Lower lobe of right lung (tissue), 2 donors: ENCODE results near the gene NELL1. TPM values are rescaled to one million over a fixed set of nuclear protein-coding genes. Genes with fewer than 3 reads are reported as not detected.

ENCODE experiments used
- ATAC-seq, 2 donors: fragments of 200-7000 bp; cut with Tn5 transposase; one replicate each; pipeline ENCODE4 v1.9.1; 2020 to 2022; ENCODE audit warnings: mild to moderate bottlenecking in 2 of 2, moderate library complexity in 2 of 2
- DNase-seq: peaks from one replicate; pipeline ENCODE4 v3.0.0-alpha.2; 2020
- H3K27ac ChIP-seq: fragments of 200-600 bp; one replicate; pipeline ENCODE4 v1.8.0; 2022
- H3K27me3 ChIP-seq: fragments of 200-600 bp; one replicate; pipeline ENCODE4 v1.8.0; 2022; ENCODE audit warnings: low read depth
- H3K36me3 ChIP-seq: fragments of 200-600 bp; one replicate; pipeline ENCODE4 v1.8.0; 2022; ENCODE audit warnings: mild to moderate bottlenecking
- H3K4me1 ChIP-seq: fragments of 200-600 bp; one replicate; pipeline ENCODE4 v1.8.0; 2022
- H3K4me3 ChIP-seq: fragments of 200-600 bp; one replicate; pipeline ENCODE4 v1.8.0; 2022; ENCODE audit warnings: mild to moderate bottlenecking
- H3K9me3 ChIP-seq: fragments of 200-600 bp; one replicate; pipeline ENCODE4 v1.8.0; 2022
- intact Hi-C: fragments of 100-400 bp; cut with DNase I; formaldehyde crosslinking; loops from one replicate; pipeline ENCODE4 v1.11.0; 2022
- total RNA-seq: library from RNA; stranded (reverse); fragmentation: NEBNext Ultra II Directional; extraction: Animal tissue kit (Norgen Biotek cat#: 25700); gene quantifications from one replicate; pipeline ENCODE4 v1.2.1, GENCODE V29; 2021
- TF ChIP-seq, protein P1 (sequence below): fragments of 200-600 bp; IDR thresholded peaks from one replicate; pipeline ENCODE4 v1.8.0; 2022; ENCODE audit warnings: antibody characterized with exemption, mild to moderate bottlenecking
- donor health status: DM: no; HTN: yes; CAD: no; lungs with severe emphysema.

NELL1 gene
- total RNA-seq, 1 donor from 2014 or later = 0.15 TPM

DNA sequence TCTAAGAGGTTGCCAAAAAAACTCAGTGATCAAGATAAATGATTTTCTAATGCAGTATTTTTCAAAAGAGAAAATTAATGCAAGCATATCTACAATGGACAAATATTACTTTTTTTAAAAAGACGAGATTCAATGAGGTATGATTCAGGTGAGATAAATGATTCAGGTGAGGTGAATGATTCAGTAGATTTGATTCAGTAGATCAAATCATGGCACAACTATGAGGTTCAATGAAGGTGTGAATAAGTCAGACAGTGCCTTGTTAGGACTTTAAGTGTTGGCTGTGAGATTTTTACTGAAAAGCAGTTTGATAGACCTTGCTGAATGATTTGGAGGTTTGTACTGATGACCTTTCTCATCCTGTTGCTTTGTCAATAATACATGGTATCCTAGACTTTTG is 742.2 kb downstream of the NELL1 start:
- H3K4me1 ChIP-seq = no peaks in the 10 kb centered on the region
- H3K27me3 ChIP-seq = no peaks in the 10 kb centered on the region
- H3K4me3 ChIP-seq = no peak overlapping the region
- TF ChIP-seq, protein P1, sequence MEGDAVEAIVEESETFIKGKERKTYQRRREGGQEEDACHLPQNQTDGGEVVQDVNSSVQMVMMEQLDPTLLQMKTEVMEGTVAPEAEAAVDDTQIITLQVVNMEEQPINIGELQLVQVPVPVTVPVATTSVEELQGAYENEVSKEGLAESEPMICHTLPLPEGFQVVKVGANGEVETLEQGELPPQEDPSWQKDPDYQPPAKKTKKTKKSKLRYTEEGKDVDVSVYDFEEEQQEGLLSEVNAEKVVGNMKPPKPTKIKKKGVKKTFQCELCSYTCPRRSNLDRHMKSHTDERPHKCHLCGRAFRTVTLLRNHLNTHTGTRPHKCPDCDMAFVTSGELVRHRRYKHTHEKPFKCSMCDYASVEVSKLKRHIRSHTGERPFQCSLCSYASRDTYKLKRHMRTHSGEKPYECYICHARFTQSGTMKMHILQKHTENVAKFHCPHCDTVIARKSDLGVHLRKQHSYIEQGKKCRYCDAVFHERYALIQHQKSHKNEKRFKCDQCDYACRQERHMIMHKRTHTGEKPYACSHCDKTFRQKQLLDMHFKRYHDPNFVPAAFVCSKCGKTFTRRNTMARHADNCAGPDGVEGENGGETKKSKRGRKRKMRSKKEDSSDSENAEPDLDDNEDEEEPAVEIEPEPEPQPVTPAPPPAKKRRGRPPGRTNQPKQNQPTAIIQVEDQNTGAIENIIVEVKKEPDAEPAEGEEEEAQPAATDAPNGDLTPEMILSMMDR = no peak
- no peaks in the 10 kb centered on the region for H3K9me3 ChIP-seq
- no peak for DNase-seq
- no peak overlapping the region for H3K27ac ChIP-seq
- H3K36me3 ChIP-seq = no peaks in the 10 kb centered on the region
- intact Hi-C loops = no loop called here
- no peak for ATAC-seq

DNA sequence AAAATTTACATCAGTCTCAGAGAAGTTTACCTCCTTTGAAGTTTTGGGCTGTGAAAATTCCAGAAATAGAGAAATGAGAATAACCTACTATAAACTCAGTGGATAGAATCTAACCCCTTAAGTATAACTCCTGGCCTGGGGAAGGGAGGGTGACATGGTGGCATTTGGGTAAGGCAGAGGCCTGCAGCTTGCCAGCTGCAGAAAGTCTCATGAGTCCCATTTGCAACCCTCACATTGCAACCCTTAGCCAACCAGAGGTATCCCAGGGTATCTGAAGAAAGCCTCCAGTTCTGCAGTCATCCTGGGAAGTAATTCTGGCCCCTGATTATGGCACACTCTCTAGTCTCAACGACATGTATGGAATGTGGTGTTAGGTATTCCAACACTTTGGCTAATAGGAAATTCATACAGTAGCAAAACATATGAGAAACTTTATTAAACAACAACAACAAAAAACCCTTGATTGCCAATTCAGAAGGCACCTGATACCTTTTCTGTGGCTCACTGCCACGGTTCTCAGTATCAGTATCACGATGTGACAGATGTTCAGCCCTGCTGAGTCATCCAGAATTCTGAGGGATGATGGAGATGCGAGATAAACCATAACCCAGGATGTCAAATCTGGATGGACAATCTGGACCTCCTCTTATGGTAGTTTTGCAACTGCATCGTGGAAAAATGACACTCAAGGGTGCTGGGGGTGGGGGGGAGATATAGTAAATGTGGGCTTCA is 743.4 kb downstream of the NELL1 start:
- H3K27ac ChIP-seq = no peak overlapping the region
- H3K36me3 ChIP-seq = no peaks in the 10 kb centered on the region
- no peak for DNase-seq
- no peak for ATAC-seq
- no peaks in the 10 kb centered on the region for H3K9me3 ChIP-seq
- H3K27me3 ChIP-seq = no peaks in the 10 kb centered on the region
- intact Hi-C loops = no loop called here
- TF ChIP-seq, protein P1 = no peak
- no peaks in the 10 kb centered on the region for H3K4me1 ChIP-seq
- H3K4me3 ChIP-seq = no peak overlapping the region

DNA sequence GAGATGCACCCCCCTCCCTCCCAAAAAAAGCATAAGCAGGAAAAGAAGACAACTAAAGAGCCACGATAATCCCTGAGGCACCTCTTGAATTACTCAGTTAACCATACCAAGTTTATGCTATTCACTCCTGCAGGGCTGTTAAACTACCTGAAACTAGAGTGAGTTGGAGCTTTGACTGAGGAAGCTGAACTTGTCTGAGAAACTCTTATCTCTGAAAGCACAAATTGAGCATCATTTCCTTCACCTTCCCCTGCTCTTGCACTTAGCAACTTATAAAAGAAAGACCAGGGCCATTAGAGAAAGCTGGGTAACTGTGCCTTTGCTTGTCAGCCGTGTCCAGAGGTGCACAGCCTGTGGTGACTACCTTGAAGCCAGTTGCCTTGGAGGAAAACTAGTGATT is 745.6 kb downstream of the NELL1 start:
- Histone ChIP-seq H3K27ac (no peak overlapping the region), H3K27me3 (no peaks in the 10 kb centered on the region), H3K36me3 (no peaks in the 10 kb centered on the region), H3K4me3 (no peak overlapping the region), H3K9me3 (no peaks in the 10 kb centered on the region), H3K4me1 (no peaks in the 10 kb centered on the region)
- intact Hi-C loops = no loop called here
- DNase-seq = no peak
- ATAC-seq = no peak
- TF ChIP-seq, protein P1 = no peak

DNA sequence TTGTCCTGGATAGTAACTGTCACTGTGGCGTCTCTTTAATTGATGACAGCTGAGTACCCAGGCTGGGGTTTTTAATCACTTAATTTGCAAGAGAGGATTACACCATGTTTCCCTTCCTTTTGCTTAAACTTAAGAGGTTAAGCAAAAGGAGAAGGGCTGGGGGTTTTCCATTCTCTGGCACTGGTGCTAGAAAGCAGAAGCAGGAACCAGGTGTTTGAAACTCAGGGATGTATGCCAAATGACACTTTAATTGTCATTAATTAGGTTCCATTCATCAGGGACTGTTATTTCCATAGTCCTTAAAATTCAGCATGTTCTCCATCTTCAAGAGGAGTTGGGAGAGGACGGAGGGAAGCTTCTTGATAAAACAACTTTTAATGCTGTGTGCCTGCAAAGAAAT is 746.2 kb downstream of the NELL1 start:
- no peak for ATAC-seq
- DNase-seq = no peak
- Histone ChIP-seq H3K4me3 (no peak overlapping the region), H3K9me3 (no peaks in the 10 kb centered on the region), H3K27ac (no peak overlapping the region), H3K4me1 (no peaks in the 10 kb centered on the region), H3K27me3 (no peaks in the 10 kb centered on the region), H3K36me3 (no peaks in the 10 kb centered on the region)
- intact Hi-C loops = no loop called here
- TF ChIP-seq, protein P1 = no peak

DNA sequence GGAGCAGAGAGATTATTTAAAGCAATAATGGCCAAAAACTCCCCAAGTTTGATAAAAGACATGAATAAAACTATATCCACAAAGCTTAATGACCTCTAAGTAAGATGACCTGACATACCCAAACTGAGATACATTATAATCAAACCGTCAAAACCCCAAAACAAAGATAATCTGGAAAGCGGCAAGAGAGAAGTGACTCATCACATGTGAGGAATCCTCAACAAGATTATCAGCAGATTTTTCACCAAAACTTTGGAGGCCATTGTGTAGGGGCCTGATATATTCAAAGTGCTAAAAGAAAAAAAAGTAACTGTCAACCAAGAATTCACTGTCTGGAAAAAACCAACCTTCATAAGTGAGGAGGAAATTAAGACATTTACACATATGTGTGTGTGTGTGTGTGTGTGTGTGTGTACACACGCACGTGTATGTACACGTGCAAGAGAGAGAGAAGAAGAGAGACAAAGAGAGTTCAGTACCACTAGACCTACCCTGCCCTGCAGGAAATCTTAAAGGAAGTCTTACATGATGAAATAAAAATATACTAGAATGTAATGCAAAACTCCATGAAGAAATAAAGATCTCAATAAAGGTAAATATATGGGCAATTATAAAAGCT is 752.4 kb downstream of the NELL1 start:
- H3K27ac ChIP-seq = no peak overlapping the region
- H3K4me1 ChIP-seq = no peaks in the 10 kb centered on the region
- TF ChIP-seq, protein P1 = no peak
- no peak for DNase-seq
- no peak for ATAC-seq
- no peak overlapping the region for H3K4me3 ChIP-seq
- intact Hi-C loops = no loop called here
- no peaks in the 10 kb centered on the region for H3K9me3 ChIP-seq
- no peaks in the 10 kb centered on the region for H3K27me3 ChIP-seq
- H3K36me3 ChIP-seq = no peaks in the 10 kb centered on the region
